Hematopoietic multipotent progenitor cell treated with erythropoietin and hydrocortisone succinate and interleukin-3 and kit ligand, for 6 days (in vitro differentiated cells): ENCODE results near the gene TRUB2.
A peak's percentile ranks its signal among the peaks of the same experiment; 100 is the strongest.
"Not testable (repeated sequence)": the region's sequence is repeated elsewhere in the genome, so short reads cannot be mapped to it uniquely, and the experiment has no call there.

Experiments used
- DNase-seq: peaks from one replicate; pipeline ENCODE4 v3.0.0-alpha.2; 2015

TRUB2 gene

DNA sequence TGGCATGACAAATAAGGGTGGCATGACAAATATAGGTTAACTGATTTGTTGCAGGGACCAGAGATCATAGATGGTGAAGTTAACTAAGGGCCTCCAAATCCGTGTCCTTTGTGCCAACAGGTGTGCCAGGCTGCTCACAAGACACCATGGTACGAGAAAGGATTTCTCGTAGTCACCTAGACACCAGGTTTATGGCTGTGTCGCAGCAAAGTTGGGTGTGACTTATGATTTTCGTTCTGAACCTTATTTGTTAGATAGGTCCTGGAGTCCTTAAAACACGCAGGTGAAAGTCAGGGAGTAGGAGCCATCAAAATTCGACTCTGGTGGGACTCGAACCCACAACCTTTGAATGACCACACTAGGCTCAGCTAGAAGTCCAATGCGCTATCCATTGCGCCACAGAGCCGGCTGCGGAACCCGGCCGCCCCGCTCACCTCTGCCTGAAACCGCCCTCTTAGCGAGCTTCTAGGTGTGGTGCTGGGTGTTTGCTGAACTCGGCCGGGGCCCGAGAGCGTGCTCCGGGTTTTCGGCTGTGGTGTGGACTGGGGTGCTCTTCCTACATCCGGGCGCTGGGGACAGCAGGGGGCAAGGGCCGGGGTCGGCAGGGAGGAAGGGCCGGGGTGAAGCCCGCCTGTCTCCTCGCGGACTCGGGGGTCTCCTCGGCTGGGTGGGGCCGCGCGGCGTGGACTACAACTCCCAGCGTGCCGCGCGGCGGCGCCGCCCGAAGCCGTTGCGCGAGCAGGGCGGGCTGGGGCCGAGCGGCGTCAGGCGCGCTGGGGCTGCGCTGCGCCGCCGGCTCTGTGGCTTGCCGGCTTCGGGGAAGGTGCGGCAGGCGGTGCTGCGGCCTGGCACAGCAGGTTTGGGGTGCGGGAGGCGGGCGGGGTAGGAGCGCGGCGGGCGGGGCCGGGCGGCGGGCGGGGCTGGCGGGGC, 17.8 kb upstream of the TRUB2 start, which contains the start of gene SLC27A4:
Gene SLC27A4, plus strand, starts transcription at position 767 of the 930 bp plus-strand sequence. CDS start 2,606 bp downstream, outside the sequence.
- peak; percentile 89 for DNase-seq

DNA sequence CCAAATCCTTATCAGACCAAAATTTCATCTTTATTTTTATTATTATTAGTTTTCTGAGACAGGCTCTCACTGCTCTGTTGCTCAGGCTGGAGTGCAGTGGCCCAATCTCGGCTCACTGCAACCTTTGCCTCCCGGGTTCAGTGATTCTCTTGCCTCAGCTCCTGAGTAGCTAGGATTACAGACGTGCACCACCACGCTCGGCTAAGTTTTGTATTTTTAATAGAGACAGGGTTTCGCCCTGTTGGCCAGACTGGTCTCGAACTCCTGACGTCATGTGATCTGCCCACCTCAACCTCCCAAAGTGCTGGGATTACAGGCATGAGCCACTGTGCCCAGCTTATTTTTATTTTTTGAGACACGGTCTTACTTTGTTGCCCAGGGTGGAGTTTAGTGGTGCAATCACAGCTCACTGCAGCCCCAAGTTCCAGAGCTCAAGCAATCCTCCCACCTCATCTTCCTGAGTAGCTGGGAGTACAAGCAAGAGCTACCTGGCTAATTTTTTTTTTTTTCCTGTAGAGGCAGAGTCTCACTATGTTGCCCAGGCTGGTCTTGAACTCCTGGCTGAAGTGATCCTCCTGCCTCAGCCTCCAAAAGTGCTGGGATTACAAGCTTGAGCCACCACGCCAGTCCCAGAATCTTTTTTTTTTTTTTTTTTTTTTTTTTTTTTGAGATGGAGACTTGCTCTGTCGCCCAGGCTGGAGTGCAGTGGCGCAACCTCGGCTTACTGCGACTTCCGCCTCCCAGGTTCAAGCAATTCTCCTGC, 16.8 kb upstream of the TRUB2 start:
- not testable (repeated sequence) for DNase-seq

- DNase-seq, result no peak
These were observed 15.7 kb upstream of the TRUB2 start for GRCh38 chr9:128337936-128338335.

- no peak for DNase-seq
These were observed 13.7 kb upstream of the TRUB2 start for GRCh38 chr9:128335914-128336313.

GRCh38 chr9:128335161-128335560, 12.9 kb upstream of the TRUB2 start:
- DNase-seq, result no peak

- no peak for DNase-seq
These were observed 11.2 kb upstream of the TRUB2 start for GRCh38 chr9:128333451-128333869.

- DNase-seq, result no peak
These were observed 3.4 kb upstream of the TRUB2 start for GRCh38 chr9:128325629-128326028.

DNA sequence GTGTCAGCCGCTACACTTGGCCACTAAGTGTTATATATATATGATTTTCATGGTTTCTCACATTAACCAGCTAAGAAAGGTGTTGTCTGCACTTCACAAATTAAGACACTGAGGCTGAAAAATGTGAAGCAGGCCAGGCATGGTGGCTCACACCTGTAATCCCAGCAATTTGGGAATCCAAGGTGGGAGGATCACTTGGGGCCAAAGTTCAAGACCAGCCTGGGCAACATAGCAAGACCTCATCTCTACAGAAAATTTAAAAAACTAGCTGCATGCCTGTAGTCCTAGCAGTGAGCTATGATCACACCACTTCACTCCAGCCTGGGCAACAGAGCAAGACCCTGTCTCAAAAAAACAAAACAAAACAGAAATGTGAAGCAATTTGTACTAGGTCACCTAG, 2.2 kb upstream of the TRUB2 start:
- no peak for DNase-seq

DNA sequence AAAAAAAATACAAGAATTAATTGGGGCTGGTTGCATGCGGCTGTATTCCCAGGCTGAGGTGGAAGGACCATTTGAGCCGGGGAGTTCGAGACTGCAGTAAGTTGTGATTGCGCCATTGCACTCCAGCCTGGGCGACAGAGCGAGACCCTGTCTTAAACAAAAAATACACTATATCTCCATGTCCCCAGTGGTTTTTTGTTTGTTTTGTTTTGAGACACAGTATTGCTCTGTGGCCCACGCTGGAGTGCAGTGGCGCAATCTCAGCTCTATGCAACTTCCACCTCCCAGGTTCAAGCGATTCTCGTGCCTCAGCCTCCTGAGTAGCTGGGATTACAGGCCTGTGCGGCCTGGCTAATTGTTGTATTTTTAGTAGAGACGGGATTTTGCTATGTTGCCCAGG, 1.5 kb upstream of the TRUB2 start:
- DNase-seq, result no peak

GRCh38 chr9:128323212-128323730, 1.0 kb upstream of the TRUB2 start:
- no peak for DNase-seq

DNA sequence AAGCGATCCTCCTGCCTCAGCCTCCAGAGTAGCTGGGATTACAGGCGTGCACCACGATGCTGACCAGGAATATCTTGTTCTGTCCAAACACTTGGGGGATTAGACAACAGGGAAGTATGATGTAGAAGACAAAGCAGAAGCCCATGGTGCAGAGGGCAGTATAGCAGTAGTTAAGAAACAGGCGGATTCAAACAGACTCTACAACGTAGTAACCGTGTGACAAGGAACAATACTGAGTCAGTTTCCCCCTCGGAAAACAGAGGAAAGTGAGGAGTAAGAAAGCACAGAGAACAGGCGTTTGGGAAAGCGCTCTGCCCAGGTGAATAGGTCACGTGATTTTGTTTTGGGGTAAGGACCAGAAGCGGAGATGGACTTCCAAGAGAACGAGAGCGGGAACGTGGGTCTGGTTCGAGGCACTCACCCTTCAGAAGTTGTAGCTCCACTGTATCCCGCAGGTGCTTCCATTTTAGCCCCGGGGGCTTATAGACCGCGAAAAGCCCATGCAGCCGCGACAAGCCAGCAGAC, 306 bp downstream of the TRUB2 start:
- no peak for DNase-seq

GRCh38 chr9:128321343-128321742, 904 bp downstream of the TRUB2 start:
- DNase-seq, result no peak

DNA sequence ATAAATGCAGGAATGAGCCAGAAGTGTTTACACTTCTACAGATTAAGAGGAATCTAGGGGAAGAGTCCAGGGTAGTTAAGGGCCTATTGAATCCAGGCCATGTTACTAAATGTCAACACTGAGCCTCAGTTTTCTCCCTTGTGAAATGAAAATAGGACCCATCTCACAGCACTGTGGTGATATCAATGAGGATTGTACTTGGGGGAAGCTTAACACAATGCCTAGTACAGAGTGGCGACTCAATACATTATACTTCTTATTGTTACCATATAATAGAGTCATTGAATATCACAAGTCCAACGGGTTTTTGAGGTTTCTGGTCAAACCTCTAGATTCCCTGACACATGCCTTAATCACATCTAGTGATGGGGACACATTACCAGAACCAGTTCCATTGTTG, 4.6 kb downstream of the TRUB2 start:
- no peak for DNase-seq

DNA sequence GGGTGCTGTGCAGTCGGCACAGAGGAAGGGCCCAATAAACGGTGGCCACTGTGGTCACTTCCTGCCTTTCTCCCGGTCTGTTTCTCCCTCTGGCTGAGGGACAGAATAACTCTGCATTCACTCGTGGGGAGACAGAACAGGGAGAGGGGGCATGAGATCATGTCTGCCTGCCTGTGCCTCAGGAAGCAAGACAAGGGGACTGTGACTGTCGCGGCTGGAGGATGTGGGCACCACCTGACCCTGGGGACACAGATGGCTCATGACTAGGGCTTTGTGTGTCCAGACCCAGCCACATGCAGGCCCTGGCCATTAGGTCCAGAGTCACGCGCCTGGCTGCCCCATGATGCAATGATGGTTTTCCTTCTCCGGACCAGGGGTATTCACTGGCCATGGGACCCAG, 5.8 kb downstream of the TRUB2 start:
- no peak for DNase-seq

DNA sequence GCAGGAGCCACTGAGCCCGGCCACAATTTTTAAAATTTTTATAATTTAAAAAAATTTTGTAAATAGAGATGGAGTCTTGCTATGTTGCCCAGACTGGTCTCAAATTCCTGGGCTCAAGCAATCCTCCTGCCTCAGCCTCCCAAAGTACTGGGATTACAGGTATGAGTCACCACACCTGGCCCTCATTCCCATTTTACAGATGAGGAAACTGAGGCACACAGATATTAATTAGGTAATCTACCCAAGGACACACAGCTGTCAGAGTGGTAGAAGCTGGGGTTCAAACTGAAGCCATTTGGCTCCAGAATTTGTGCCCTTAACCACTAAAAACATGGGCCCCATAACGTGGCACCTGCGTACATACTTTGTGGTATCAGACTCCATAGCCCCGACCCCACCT, 7.5 kb downstream of the TRUB2 start:
- no peak for DNase-seq

DNA sequence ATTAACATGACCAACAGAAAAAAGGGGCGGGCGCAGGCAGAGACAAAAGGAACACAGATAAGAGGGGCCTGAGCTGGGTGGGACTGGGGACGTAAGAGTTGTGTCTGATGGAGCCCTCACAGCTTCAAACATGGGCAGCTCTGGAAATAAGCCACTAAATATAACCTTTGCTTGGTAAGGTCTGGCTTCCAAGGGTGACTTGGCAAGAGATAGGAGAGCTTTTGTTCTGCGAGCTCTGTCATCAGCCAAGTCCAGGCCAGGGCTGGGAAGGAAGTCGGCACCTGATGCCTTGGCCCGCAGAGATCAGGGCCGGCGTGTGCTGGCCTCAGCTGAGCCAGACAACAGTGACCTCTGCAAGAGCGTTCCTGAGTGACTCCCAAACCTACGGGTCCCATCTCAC, 11.8 kb downstream of the TRUB2 start:
- DNase-seq, result no peak

DNA sequence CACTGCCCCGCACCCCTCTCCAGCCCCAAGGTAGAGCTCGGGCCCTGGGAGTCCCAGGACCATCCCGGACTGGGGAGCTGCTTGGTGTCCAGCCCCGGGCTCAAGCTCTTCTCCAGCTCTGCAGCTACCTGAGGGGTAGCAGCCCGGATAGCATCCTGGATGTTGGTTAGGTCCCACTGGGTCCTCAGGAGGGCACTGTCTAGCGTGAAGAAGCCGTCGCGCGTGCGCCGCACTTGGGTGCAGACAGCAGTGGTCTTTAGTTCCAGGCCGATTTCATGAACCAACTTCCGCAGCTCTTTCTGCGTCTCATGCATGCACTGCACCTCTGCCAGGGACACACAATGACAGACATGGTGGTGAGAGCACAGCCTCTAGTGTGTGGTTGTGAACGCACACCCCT, 12.7 kb downstream of the TRUB2 start:
- no peak for DNase-seq

DNA sequence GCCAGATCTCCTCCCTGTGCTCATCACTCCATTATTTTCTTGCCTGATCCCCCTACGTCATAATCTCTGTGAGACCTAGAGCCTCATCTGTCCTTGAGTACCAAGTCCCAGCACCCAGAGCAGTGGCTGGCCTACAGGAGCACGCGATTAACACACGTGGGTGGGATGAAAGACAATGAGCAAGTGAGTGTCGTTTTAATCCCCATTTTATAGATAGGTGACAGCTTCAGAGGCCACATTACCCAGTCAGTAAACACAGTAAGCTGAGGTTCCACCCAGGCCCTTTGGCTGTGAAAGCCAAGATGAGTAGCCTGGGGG, 17.3 kb downstream of the TRUB2 start:
- no peak for DNase-seq

DNA sequence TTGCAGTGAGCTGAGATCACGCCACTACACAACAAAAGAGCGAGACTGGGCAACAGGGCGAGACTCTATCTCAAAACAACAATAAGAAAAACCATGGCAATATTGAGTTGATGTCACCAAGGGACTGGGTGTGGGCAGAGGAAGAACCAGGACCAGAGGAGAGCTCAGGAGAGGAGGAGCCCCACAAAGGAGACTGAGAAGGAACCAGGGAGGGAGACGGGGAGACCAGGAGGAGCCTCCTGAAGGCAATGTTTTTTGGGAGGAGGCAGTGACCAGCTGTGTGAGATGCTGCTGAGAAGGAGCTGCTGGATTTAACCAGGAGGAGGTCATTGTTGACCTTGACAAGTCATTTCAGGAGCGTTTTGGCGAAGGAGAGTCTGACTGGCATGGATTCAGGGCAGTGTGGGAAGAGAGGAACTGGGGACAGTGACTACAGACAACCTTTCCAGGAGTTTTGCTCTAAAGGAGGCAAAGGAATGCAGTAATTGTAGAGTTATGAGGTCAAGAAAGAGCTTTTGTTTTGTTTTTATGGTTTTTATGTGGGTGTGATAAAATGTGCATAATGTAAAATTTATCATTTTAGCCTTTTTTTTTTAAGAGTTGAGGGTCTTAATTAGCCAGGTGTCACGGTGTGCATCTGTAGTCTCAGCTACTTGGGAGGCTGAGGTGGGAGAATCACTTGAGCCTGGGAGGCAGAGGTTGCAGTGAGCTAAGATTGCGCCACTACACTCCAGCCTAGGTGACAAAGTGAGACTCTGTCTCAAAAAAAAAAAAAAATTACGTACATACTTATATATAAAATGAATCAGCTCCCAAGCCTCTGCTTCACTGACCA, 17.9 kb downstream of the TRUB2 start:
- no peak for DNase-seq

- DNase-seq, result no peak
These were observed 23.4 kb downstream of the TRUB2 start for GRCh38 chr9:128298535-128299482.

GRCh38 chr9:128297221-128297773, 24.9 kb downstream of the TRUB2 start:
- no peak for DNase-seq
